ENCODE measurements around the gene FLVCR1.
"Not testable (repeated sequence)": the region's sequence is repeated elsewhere in the genome, so short reads cannot be mapped to it uniquely, and the experiment has no call there.

The FLVCR1 gene

GRCh38 chr1:212860713-212861581 is 2.9 kb downstream of the FLVCR1 start:
- DNase-seq (ENCODE audit: low read depth), result no peak

- no peak for DNase-seq (ENCODE audit: low read depth)
Observed at GRCh38 chr1:212862111-212862690, 4.1 kb downstream of the FLVCR1 start.

- DNase-seq (ENCODE audit: low read depth), result not testable (repeated sequence)
Observed at GRCh38 chr1:212863345-212863744, 5.3 kb downstream of the FLVCR1 start.

GRCh38 chr1:212864201-212864600 is 6.1 kb downstream of the FLVCR1 start:
- DNase-seq (ENCODE audit: low read depth), result no peak

GRCh38 chr1:212867192-212867591 is 9.1 kb downstream of the FLVCR1 start:
- DNase-seq (ENCODE audit: low read depth), result no peak

- DNase-seq (ENCODE audit: low read depth), result no peak
Observed at GRCh38 chr1:212871976-212872375, 13.9 kb downstream of the FLVCR1 start.

GRCh38 chr1:212873518-212873917 is 15.4 kb downstream of the FLVCR1 start:
- DNase-seq (ENCODE audit: low read depth), result no peak

- no peak for DNase-seq (ENCODE audit: low read depth)
Observed at GRCh38 chr1:212878418-212878817, 20.3 kb downstream of the FLVCR1 start.

GRCh38 chr1:212879947-212880690 is 22.0 kb downstream of the FLVCR1 start:
- DNase-seq (ENCODE audit: low read depth), result no peak

- DNase-seq (ENCODE audit: low read depth), result no peak
Observed at GRCh38 chr1:212884592-212884991, 26.5 kb downstream of the FLVCR1 start.

GRCh38 chr1:212892108-212892507 is 34.0 kb downstream of the FLVCR1 start:
- no peak for DNase-seq (ENCODE audit: low read depth)

GRCh38 chr1:212899845-212900244 is 41.8 kb downstream of the FLVCR1 start:
- no peak for DNase-seq (ENCODE audit: low read depth)

GRCh38 chr1:212901290-212901689 is 43.2 kb downstream of the FLVCR1 start:
- no peak for DNase-seq (ENCODE audit: low read depth)

- no peak for DNase-seq (ENCODE audit: low read depth)
Observed at GRCh38 chr1:212902054-212902453, 44.0 kb downstream of the FLVCR1 start.

GRCh38 chr1:212903664-212904063 is 45.6 kb downstream of the FLVCR1 start:
- DNase-seq (ENCODE audit: low read depth), result no peak

GRCh38 chr1:212908071-212908470 is 50.0 kb downstream of the FLVCR1 start:
- DNase-seq (ENCODE audit: low read depth), result not testable (repeated sequence)

- no peak for DNase-seq (ENCODE audit: low read depth)
Observed at GRCh38 chr1:212908971-212909370, 50.9 kb downstream of the FLVCR1 start.

GRCh38 chr1:212909652-212910063 is 51.6 kb downstream of the FLVCR1 start:
- no peak for DNase-seq (ENCODE audit: low read depth)

GRCh38 chr1:212910213-212910612 is 52.1 kb downstream of the FLVCR1 start:
- DNase-seq (ENCODE audit: low read depth), result not testable (repeated sequence)

- DNase-seq (ENCODE audit: low read depth), result not testable (repeated sequence)
Observed at GRCh38 chr1:212913638-212914037, 55.6 kb downstream of the FLVCR1 start.

GRCh38 chr1:212914110-212914509 is 56.0 kb downstream of the FLVCR1 start:
- not testable (repeated sequence) for DNase-seq (ENCODE audit: low read depth)

- DNase-seq (ENCODE audit: low read depth), result no peak
Observed at GRCh38 chr1:212914789-212915188, 56.7 kb downstream of the FLVCR1 start.

Measured in activated T-cell treated with anti-CD3 and anti-CD28 coated beads for 1 hour (primary cell).